DOHH2 (cell line): ENCODE measurements around the gene NUSAP1.

Source experiments
- H3F3A ChIP-seq: fragments of 200-600 bp; sonication (generic), shearing (Covaris generic); 2 replicates; pipeline ENCODE4 v1.6.0; 2016; ENCODE audit warnings: antibody characterized with exemption, mild to moderate bottlenecking; ENCODE audit not compliant: control insufficient read depth, insufficient read depth
- H3K27ac ChIP-seq: fragments of 200-600 bp; sonication (generic); 2 replicates; pipeline ENCODE4 v1.5.1; 2014; ENCODE audit warnings: low read depth, mild to moderate bottlenecking, low read length, moderate library complexity
- H3K27me3 ChIP-seq: fragments of 200-600 bp; sonication (generic); 2 replicates; pipeline ENCODE4 v1.6.1; 2014; ENCODE audit warnings: mild to moderate bottlenecking, low read length, mixed read lengths; ENCODE audit not compliant: control insufficient read depth
- H3K36me3 ChIP-seq: fragments of 200-600 bp; sonication (generic); 2 replicates; pipeline ENCODE4 v1.6.1; 2014; ENCODE audit warnings: mild to moderate bottlenecking, low read length, moderate library complexity, mixed read lengths; ENCODE audit not compliant: control insufficient read depth
- H3K4me1 ChIP-seq: fragments of 200-600 bp; sonication (generic); 2 replicates; pipeline ENCODE4 v1.6.1; 2014; ENCODE audit warnings: mild to moderate bottlenecking, low read length, mixed read lengths; ENCODE audit not compliant: control insufficient read depth
- H3K4me2 ChIP-seq: fragments of 200-600 bp; sonication (generic); 2 replicates; pipeline ENCODE4 v1.6.0; 2014; ENCODE audit warnings: mild to moderate bottlenecking, low read length, moderate library complexity
- H3K4me3 ChIP-seq: fragments of 200-600 bp; sonication (generic); 2 replicates; pipeline ENCODE4 v1.5.1; 2014; ENCODE audit warnings: mild to moderate bottlenecking, low read length, mixed read lengths
- H3K79me2 ChIP-seq: fragments of 200-600 bp; sonication (generic); 2 replicates; pipeline ENCODE4 v1.6.1; 2014; ENCODE audit warnings: mild to moderate bottlenecking, low read length, mixed read lengths; ENCODE audit not compliant: control insufficient read depth
- H3K9me2 ChIP-seq: fragments of 200-600 bp; sonication (generic); replicated peaks from 2 replicates; pipeline ENCODE4 v1.6.1; 2014; ENCODE audit warnings: mild to moderate bottlenecking, low read length, mixed read lengths; ENCODE audit not compliant: control insufficient read depth
- H3K9me3 ChIP-seq: fragments of 200-600 bp; sonication (generic); 2 replicates; pipeline ENCODE4 v1.6.1; 2014; ENCODE audit warnings: antibody characterized with exemption, low read length, mixed read lengths; ENCODE audit not compliant: control insufficient read depth, insufficient read depth
- H4K20me1 ChIP-seq: fragments of 200-600 bp; sonication (generic); 2 replicates; pipeline ENCODE4 v1.6.0; 2014; ENCODE audit warnings: low read depth, mild to moderate bottlenecking, antibody characterized with exemption, low read length, moderate library complexity; ENCODE audit not compliant: control insufficient read depth, insufficient read depth
- CTCF ChIP-seq: fragments of 200-600 bp; sonication (generic); IDR thresholded peaks from one replicate; pipeline ENCODE4 v1.5.1; 2014; ENCODE audit warnings: antibody characterized with exemption, mild to moderate bottlenecking, low read depth, low read length; ENCODE audit not compliant: poor library complexity, severe bottlenecking
- EZH2phosphoT487 ChIP-seq: fragments of 200-600 bp; sonication (generic); IDR thresholded peaks from 2 replicates; pipeline ENCODE4 v1.6.1; 2017; ENCODE audit warnings: borderline replicate concordance, mild to moderate bottlenecking, antibody characterized with exemption, low read length, moderate library complexity, mixed read lengths

NUSAP1 gene

DNA sequence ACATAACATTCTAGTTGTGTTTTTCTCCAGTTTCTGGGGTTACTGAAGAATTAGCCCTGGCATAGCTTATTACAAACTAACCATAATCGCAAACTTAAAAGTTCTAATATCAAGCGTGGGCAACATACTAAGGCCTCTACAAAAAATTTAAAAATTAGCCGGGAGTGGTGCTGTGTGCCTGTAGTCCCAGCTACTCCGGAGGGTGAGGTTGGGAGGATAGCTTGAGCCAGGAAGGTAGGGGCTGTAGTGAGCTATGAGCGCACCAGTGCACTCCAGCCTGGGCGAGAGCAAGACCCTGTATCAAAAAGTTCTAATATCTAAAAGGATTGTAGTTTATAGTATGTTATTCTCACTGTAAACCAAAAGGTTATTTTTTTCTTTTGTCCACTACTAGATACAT is 1.4 kb upstream of the NUSAP1 start:
- H3K27me3 ChIP-seq, result no peaks in the 10 kb centered on the region
- peaks cover 16% of the 10 kb centered on the region for H3K4me1 ChIP-seq
- no peaks in the 10 kb centered on the region for H3K9me2 ChIP-seq
- H4K20me1 ChIP-seq, result peaks cover 6% of the 10 kb centered on the region; the same call in 1 of the 2 replicates
- TF ChIP-seq EZH2phosphoT487, result no peak
- TF ChIP-seq CTCF, result no peak
- peaks cover 3% of the 10 kb centered on the region; the same call in 1 of the 2 replicates for H3F3A ChIP-seq
- no peaks in the 10 kb centered on the region for H3K9me3 ChIP-seq
- peak overlapping the region; percentile 94 for H3K4me3 ChIP-seq
- H3K4me2 ChIP-seq, result peak overlapping the region; percentile 57
- peaks cover 37% of the 10 kb centered on the region for H3K36me3 ChIP-seq
- peaks cover 61% of the 10 kb centered on the region for H3K79me2 ChIP-seq
- no peak overlapping the region for H3K27ac ChIP-seq

GRCh38 chr15:41331833-41332193 is 868 bp upstream of the NUSAP1 start:
- H3K79me2 ChIP-seq, result peaks cover 67% of the 10 kb centered on the region

DNA sequence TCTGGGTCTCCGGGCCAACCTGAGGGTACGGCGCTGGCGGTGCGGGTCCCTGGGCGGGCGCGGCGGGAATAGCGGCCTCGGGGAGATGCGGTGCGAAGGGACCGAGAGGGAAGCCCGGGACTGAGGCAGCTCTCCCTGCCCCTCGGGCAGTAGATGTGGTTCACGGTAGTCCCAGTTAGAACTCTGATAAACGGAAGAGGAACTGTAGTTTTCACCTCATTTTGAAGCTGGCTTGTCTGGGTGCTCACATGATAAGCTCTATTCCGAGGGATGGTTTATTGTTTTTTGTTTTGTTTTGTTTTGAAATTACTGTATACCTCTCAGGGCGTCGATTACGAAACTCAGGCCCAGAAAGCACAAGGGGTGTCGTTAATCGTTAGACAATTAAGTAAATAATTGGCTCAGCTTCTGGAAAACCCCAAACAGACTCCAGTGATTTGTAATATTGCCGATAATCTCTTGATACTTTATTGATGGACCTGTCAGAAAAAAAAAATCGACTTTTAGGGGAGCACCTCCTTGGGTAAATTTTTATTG is 413 bp downstream of the NUSAP1 start:
- no peaks in the 10 kb centered on the region for H3K9me2 ChIP-seq
- peak overlapping the region; percentile 85 for H3K4me2 ChIP-seq
- no peaks in the 10 kb centered on the region for H3K27me3 ChIP-seq
- H3F3A ChIP-seq, result peaks cover 3% of the 10 kb centered on the region; the same call in 1 of the 2 replicates
- H3K27ac ChIP-seq, result peak overlapping the region; percentile 89
- H3K36me3 ChIP-seq, result peaks cover 46% of the 10 kb centered on the region
- no peaks in the 10 kb centered on the region for H3K9me3 ChIP-seq
- peaks cover 29% of the 10 kb centered on the region for H3K4me1 ChIP-seq
- TF ChIP-seq CTCF, result no peak
- TF ChIP-seq EZH2phosphoT487, result no peak
- peaks cover 20% of the 10 kb centered on the region; the same call in 1 of the 2 replicates for H4K20me1 ChIP-seq
- H3K4me3 ChIP-seq, result peak overlapping the region; percentile 94
- peaks cover 79% of the 10 kb centered on the region for H3K79me2 ChIP-seq

More at GRCh38 chr15:41331833-41332193, 868 bp upstream of the NUSAP1 start:
- H3K4me2 ChIP-seq, result peak overlapping the region; percentile 57
- peak overlapping the region; percentile 94 for H3K4me3 ChIP-seq
- H4K20me1 ChIP-seq, result peaks cover 11% of the 10 kb centered on the region; the same call in 1 of the 2 replicates
- no peaks in the 10 kb centered on the region for H3K27me3 ChIP-seq
- H3K9me3 ChIP-seq, result no peaks in the 10 kb centered on the region
- H3K36me3 ChIP-seq, result peaks cover 37% of the 10 kb centered on the region
- H3K9me2 ChIP-seq, result no peaks in the 10 kb centered on the region
- no peak for TF ChIP-seq EZH2phosphoT487
- no peak for TF ChIP-seq CTCF
- H3K4me1 ChIP-seq, result peaks cover 21% of the 10 kb centered on the region
- H3K27ac ChIP-seq, result peak overlapping the region; percentile 89
- peaks cover 3% of the 10 kb centered on the region; the same call in 1 of the 2 replicates for H3F3A ChIP-seq
